IPS DF 4.7 (cell line): Measurements from ENCODE around the gene DNAJC18.
"Not testable (repeated sequence)": the region's sequence is repeated elsewhere in the genome, so short reads cannot be mapped to it uniquely, and the experiment has no call there.

Experiments used
- DNase-seq: peaks from one replicate; pipeline ENCODE4 v3.0.0-alpha.2; 2013; ENCODE audit warnings: low spot score; ENCODE audit errors: extremely low read depth

Gene DNAJC18

DNA sequence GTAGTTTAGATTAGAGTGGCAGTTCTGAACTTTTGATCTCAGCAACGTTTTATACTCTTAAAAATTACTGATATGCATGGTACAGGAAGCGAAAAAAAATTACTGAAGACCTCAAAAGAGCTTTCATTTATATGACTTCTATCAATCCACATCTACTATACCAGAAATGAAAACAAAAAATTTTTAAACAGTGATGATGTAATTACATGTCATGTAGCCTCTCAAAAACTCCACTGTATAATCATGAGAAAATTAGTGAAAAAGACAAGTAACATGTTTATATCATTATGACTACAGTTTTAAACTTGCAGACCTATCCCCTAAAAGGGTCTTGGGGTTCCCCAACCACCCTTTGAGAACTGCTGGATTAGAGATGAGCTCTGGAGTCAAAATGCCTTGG lies 9.3 kb downstream of the DNAJC18 start:
- no peak for DNase-seq

GRCh38 chr5:139426203-139426885 lies 13.0 kb downstream of the DNAJC18 start:
- DNase-seq: no peak

- no peak for DNase-seq
Measured at GRCh38 chr5:139425497-139425896, 13.8 kb downstream of the DNAJC18 start.

GRCh38 chr5:139422307-139422893 lies 16.9 kb downstream of the DNAJC18 start:
- peak; percentile 38 for DNase-seq

DNA sequence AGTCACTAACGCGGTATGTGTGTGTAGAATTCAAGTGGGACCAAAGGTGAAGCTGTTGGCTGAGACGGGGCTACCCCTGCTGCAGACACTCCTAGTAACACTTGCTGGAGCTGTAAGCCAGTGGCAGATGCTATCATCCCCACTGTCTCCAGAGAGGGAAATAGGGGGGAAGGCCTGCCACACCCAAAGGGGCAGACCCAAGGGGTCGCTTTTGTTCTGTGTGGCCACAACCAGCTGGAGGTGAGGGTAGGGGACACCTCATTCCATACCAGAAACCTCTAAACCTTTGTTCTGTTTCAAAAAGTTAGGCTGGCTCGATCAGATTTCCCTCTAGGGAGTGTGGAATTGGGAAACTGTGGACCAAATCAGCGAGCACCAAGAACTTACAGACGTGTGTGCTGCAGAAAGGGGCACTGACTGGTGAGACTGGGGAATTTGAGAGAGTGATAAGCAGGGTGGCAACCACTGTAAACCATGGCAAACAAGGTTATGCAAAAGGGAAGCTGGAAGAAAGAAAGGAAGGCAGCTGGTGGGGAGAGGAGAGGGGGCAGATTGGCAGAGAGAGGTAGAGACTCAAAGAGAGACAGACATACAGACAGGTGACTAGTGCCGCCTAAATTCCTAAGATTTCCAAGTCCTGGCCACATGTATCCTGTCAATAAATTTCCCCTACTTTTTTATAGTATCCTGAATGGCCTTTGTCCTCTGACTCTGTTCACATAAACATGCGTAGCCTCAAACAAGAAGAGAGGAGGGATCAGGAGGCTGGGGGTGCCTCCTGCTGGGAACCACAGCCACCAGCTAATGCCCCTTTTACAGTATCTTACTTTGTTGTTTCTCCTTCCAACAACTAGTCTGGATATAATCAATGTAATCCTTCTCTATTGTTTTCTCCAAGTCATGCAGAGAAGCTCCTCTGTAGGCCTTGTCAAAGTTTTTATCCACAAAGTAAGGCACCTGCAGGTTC lies 19.8 kb downstream of the DNAJC18 start:
- no peak for DNase-seq

- no peak for DNase-seq
Measured at GRCh38 chr5:139418793-139419192, 20.5 kb downstream of the DNAJC18 start.

GRCh38 chr5:139417214-139417613 lies 22.1 kb downstream of the DNAJC18 start:
- DNase-seq: no peak

- no peak for DNase-seq
Measured at GRCh38 chr5:139416651-139417050, 22.7 kb downstream of the DNAJC18 start.

DNA sequence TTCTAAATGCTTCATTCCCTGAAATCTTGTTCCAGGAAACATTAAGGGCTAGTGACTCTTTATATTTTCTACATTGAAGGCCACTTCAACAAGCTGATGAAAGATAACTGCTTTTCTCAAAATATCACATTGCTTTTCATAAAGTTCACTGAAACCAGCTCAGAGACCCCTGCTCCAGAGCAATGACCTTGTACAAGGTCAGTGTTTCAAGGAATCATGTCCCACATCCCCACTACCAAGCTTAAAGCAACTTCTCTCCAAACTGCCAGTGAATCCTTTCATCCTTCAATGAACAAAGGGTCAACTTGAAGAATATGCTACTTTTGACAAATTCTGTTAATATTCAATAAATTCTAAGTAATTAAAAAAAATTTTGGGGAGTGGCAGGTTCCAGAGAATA lies 23.5 kb downstream of the DNAJC18 start:
- no peak for DNase-seq

GRCh38 chr5:139415221-139415861 lies 24.0 kb downstream of the DNAJC18 start:
- no peak for DNase-seq

- no peak for DNase-seq
Measured at GRCh38 chr5:139414581-139415130, 24.7 kb downstream of the DNAJC18 start.

- no peak for DNase-seq
Measured at GRCh38 chr5:139413963-139414362, 25.4 kb downstream of the DNAJC18 start.

- DNase-seq: no peak
Measured at GRCh38 chr5:139413153-139413552, 26.2 kb downstream of the DNAJC18 start.

DNA sequence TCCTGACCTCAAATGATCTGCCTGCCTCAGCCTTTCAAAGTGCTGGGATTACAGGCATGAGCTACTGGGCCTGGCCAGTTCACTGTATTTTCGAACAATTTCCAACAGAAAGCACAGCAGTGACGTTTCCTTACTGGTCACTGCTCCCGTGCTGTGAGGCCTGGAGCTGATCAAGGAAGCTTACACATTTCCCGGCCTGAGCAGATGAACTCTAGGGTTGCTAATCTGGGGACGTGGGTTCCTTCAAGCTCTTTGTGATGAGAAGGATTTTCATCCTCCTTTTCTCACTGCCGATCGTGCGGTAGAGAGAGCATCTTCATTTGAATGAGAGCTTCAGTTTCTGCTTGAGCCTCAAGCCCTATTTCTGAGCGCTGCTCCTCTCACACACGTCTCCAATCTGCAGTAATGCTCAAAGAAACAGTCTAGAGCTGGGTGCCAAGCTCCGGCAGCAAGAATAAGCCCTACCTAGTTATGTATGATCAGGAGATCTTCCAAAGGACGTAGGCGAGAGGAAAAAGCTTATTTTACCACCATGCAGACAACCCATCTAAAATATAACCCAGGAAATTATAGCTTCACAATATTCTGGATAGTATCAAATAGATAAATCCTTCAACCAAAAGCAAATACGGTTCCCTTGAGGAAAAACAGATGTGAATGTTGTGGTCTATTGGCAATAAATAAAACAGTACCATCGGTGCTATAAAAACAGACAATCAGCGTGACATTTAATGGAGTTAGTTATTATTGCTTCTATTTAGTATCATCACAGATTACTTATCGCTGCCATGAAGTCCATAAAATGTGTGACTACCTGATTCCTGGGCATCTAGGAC lies 28.1 kb downstream of the DNAJC18 start:
- DNase-seq: no peak

DNA sequence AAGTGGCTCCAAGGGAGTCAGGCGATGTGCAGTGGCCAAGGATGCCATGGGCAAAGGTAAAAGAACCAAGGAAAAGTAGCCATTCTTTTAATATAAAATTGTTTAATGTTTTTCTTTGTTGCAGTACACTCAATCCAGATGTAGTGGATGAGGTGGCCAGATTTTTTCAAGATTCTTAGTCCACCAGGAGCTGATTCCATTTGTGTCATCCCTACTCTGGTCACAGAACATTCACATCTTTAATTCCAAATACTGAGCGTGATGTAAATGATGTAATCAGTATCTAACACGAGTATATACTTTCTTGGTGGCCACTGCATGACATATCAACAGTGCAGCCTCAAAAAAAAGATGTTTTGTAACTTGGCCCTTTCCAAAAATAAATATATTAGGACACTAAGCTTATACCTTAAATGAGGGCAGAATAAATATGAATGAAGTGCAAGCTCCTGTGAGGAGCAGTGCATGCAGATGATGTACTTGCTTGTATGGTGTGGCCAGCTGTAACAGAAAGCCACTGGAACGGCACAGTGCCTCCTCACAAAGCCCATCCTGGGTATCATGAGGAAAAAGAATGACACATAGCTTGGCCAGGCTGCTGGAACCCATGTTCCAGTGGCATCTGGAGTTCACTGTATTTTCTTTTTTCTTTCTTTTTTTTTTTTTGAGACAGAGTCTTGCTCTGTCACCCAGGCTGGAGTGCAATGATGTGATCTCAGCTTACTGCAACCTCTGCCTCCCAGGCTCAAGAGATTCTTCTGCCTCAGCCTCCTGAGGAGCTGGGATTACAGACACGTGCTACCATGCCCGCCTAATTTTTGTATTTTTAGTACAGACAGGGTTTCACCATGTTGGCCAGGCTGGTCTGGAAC lies 29.0 kb downstream of the DNAJC18 start:
- DNase-seq: no peak

GRCh38 chr5:139409116-139409515 lies 30.2 kb downstream of the DNAJC18 start:
- DNase-seq: not testable (repeated sequence)

GRCh38 chr5:139408191-139408590 lies 31.1 kb downstream of the DNAJC18 start:
- DNase-seq: no peak

DNA sequence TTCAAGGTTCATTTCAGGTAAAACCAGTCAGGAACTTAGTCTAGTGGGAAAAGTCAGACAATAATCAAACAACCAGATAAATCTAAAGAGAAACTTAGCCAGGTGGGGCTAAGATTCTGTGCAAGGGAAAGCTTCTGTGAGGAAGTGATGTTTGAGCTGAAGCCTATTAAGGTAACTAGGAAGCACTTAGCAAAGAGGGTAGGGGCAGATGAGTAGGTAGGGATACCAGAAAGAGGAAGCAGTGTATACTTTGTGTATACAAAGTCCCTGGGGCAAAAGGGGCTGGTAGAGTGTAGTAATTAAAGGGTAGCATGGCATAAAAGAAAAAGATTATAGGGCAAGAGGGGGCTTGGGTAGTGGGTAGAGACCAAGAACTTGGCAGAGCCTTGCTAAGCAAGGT lies 31.8 kb downstream of the DNAJC18 start:
- DNase-seq: no peak

DNA sequence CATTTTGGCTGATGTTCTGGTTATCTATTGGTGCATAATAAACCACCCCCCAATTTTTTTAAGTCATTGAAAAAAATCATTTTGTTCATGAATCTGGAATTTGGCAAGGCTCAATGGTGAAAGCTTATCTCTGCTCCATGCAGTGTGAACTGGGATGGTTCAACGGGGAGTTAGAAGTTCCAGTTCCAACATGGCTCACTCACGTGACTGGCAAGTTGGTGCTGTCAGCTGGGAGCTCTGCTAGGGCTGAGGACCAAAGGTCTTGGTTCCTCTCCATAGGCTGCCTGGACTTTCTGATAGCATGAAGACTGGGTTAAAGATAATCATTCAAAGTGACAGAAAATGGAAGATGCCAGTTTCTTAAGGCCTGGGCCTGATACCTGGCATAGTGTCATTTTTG lies 32.4 kb downstream of the DNAJC18 start:
- no peak for DNase-seq

DNA sequence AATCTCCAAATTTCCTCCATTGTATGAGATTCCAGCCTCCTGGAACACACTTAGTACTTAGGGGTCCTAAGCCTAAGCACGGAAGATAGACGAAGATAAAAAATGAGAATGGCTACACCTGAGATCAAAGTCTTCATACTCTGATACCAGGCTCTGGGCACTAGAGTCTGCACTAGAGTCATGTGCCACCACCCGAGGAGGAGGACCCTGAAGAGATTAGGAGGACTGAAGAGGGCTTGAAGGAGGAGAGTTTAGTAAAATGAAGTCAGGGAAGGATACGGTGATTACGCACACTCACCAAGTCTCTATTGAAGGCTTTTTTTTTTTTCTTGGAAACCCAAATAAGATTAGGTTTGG lies 34.9 kb downstream of the DNAJC18 start:
- DNase-seq: no peak
